Vein endothelial cell (primary cell): Measurements from ENCODE around the gene FADS3. TPM values are rescaled to one million over a fixed set of nuclear protein-coding genes. Genes with fewer than 3 reads are reported as not detected.

Experiments
- small RNA-seq: library from RNA; depleted of rRNA; stranded (forward); fragments of <200 nt; gene quantifications from one replicate; pipeline ENCODE3, GENCODE V24; 2012
- total RNA-seq: library from RNA; depleted of rRNA; stranded (reverse); fragments of >200 nt; gene quantifications from 2 replicates; pipeline ENCODE4 v1.2.3, GENCODE V29; 2012

The FADS3 gene, protein sequence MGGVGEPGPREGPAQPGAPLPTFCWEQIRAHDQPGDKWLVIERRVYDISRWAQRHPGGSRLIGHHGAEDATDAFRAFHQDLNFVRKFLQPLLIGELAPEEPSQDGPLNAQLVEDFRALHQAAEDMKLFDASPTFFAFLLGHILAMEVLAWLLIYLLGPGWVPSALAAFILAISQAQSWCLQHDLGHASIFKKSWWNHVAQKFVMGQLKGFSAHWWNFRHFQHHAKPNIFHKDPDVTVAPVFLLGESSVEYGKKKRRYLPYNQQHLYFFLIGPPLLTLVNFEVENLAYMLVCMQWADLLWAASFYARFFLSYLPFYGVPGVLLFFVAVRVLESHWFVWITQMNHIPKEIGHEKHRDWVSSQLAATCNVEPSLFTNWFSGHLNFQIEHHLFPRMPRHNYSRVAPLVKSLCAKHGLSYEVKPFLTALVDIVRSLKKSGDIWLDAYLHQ
- 165 and 209 TPM in 2 replicates for total RNA-seq

DNA sequence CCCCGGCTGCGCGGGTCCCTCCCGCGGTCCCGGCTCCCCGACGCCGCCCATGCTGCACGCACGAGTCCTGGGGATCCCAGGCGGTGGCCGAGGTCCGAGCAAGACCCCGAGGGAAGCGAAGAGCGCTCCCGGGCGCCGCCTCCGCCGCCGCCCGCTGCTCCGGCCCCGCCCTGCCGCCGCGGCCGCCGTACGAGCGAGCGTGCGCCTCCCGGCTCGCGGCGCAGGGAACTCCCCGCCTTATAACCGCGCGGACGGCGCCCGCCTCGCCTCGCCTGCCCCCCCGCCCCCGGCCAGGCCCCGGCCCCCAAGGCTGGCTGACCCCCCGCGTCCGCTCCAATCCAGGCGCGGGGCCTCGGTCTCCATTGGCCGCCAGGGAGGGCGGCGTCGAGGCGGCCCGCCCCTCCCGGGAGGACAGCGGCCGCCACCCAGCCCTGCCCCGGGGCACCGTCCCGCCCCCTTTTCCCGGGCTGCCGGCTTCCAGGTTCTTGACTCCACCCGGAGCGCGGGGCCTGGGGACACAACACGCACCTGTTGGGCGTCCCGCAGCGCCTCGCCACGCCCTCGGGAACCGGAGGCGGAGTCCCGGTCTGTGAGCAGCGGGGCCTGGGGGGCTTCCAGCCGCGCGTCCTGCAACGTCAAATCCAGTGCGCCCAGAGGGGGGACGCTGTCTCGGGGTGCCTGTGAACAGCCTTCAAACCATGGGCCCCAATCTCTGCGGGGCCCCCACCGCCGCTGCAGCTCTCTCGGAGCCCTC is at the start of gene FADS3:
Gene FADS3, minus strand, starts transcription at position 215 of the 754 bp plus-strand sequence. Its CDS starts 164 bp downstream, at position 51.

DNA sequence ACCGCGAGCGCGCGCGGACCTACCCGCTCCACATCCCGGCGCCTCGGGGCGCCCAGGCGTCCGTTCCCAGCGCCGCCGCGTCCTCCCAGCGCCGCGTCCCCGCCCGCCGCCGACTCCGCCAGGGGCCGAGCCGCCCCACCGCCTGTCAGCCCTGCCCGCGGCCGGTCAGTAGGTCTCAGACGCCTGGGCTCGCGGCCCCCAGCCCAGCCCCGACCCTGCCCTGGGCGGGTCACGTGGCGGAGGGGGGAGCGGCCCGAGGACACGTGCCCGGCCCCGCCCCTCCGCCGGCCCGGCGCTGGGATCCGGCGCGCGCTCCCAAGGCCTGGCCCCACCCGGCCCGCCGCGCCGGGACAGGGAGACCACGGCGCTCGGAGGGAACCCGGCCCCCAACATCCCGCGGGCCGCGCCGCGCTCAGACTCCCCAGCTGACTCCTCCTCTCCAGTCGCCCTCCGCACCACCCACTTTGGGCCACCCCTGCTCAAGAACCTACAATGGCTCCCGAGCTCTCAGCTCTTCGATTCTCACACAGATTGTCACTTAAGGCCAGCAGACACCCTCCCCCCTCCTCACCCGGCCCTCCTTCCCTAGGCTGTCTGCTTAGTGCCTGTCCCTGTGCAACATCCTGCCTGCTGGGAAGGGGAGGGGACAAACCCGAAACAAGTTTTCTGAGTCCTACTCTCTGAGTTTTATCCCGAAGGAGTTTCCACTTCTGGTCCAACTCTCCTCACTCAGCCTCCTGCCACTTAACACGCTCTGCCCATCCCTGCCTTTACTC is 26.2 kb upstream of the FADS3 start, which contains the start of gene RAB3IL1:
Gene RAB3IL1, minus strand, starts transcription at position 233 of the 776 bp plus-strand sequence. Its CDS starts 199 bp downstream, at position 34.

DNA sequence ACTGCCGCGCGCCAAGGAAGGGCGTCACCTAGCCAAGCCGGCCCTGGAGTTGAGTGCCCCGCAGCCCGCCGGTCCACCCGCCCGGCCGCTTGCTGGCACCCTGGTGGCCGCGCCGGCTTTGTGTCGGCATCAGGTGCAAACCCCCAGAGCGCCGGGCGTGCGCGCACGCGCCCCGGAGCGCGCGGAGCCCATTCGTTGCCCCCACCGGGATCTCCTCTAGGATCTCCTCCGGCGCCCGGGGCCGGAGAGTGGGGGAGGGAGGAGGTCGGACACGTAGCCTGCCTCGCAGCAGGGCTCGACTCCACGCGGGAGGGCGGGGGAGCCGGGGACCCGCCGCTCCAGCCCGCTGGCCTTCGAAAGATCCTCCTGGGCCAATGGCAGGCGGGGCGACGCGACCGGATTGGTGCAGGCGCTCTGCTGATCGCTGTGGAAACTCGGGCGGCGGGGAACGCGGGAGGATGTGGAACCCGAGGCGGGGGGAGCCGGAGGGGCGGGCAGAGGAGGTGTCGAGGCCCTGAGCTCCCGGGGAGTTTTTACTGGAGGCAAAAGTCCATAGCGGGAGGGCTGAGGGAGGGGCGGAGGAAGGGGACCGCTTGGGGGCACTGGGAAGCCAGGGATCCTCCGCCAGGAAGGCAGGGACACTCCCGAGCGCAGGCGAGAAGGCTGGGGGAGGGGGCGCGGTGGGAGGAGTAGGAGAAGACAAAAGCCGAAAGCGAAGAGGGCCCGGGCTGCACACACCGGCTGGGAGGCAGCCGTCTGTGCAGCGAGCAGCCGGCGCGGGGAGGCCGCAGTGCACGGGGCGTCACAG is 63.6 kb downstream of the FADS3 start, which contains the start of gene FADS2:
Gene FADS2, plus strand, starts transcription at position 730 of the 808 bp plus-strand sequence. CDS start 91 bp downstream, outside the sequence.

Small RNAs within 50 kb of the gene (small RNA-seq; reads per million reads assigned to genes)
- 0.11 reads per million for gene MIR6746
- gene RNU6-1243P, result not detected

Other genes starting within 250 kb of the FADS3 start
- 5.0 and 5.9 TPM in 2 replicates for gene DAGLA, start 211.2 kb downstream of the FADS3 start, total RNA-seq
- 0.48 and 0.65 TPM in 2 replicates for gene MYRF, start 138.9 kb downstream of the FADS3 start, total RNA-seq
- gene TMEM258, start 98.9 kb downstream of the FADS3 start, total RNA-seq, result 65.6 and 81.3 TPM in 2 replicates
- gene FEN1, start 98.6 kb downstream of the FADS3 start, total RNA-seq, result 21.9 and 35.8 TPM in 2 replicates
- 51.0 and 67.5 TPM in 2 replicates for gene FADS1, start 74.5 kb downstream of the FADS3 start, total RNA-seq
- 139 and 217 TPM in 2 replicates for gene FADS2, start 63.2 kb downstream of the FADS3 start, total RNA-seq
- gene RAB3IL1, start 26.0 kb upstream of the FADS3 start, total RNA-seq, result 1.9 and 2.0 TPM in 2 replicates
- not detected in 2 replicates for gene BEST1, start 58.8 kb upstream of the FADS3 start, total RNA-seq
- gene FTH1, start 76.1 kb upstream of the FADS3 start, total RNA-seq, result 388 and 673 TPM in 2 replicates
- 34.3 and 52.5 TPM in 2 replicates for gene INCENP, start 232.5 kb upstream of the FADS3 start, total RNA-seq